Duodenal mucosa (tissue), 2 donors: Measurements from ENCODE around the gene SP9.

Source experiments
- H3K27ac ChIP-seq: one replicate; pipeline ENCODE4 v1.7.0; 2013; ENCODE audit warnings: low read depth, low read length
- H3K27me3 ChIP-seq, 2 donors: one replicate each; pipeline ENCODE4 v1.7.0; 2013; ENCODE audit warnings: low read length in 2 of 2, control low read depth in 1 of 2; ENCODE audit not compliant: insufficient read depth in 2 of 2, control insufficient read depth in 1 of 2
- H3K36me3 ChIP-seq, 2 donors: one replicate each; pipeline ENCODE4 v1.7.0; 2013; ENCODE audit warnings: low read length in 2 of 2, control low read depth in 1 of 2; ENCODE audit not compliant: insufficient read depth in 2 of 2, control insufficient read depth in 1 of 2
- H3K4me1 ChIP-seq, 2 donors: one replicate each; pipeline ENCODE4 v1.7.0; 2013; ENCODE audit warnings: low read length in 2 of 2, control low read depth in 1 of 2; ENCODE audit not compliant: insufficient read depth in 2 of 2, control insufficient read depth in 1 of 2
- H3K4me3 ChIP-seq, 2 donors: one replicate each; pipeline ENCODE4 v1.7.0; 2013; ENCODE audit warnings: low read length in 2 of 2, low read depth in 1 of 2
- H3K9ac ChIP-seq, 2 donors: one replicate each; pipeline ENCODE4 v1.7.0; 2013; ENCODE audit warnings: low read length in 2 of 2, low read depth in 1 of 2
- H3K9me3 ChIP-seq, 2 donors: one replicate each; pipeline ENCODE4 v1.7.0; 2013; ENCODE audit warnings: low read length in 2 of 2, control low read depth in 1 of 2; ENCODE audit not compliant: control insufficient read depth in 1 of 2

The SP9 gene

GRCh38 chr2:174338671-174339560 lies 4.2 kb downstream of the SP9 start:
- Histone ChIP-seq H3K36me3 (no peaks in the 10 kb centered on the region), H3K27me3 (peaks cover 87 to 90% of the 10 kb centered on the region in 2 donors), H3K9ac (no peak overlapping the region), H3K27ac (no peak overlapping the region), H3K4me1 (peaks cover 32 to 40% of the 10 kb centered on the region in 2 donors), H3K4me3 (no peak overlapping the region), H3K9me3 (no peaks in the 10 kb centered on the region)

GRCh38 chr2:174339561-174340399 lies 5.0 kb downstream of the SP9 start:
- Histone ChIP-seq H3K36me3 (no peaks in the 10 kb centered on the region), H3K4me1 (peaks cover 36 to 45% of the 10 kb centered on the region in 2 donors), H3K4me3 (no peak overlapping the region), H3K9ac (no peak overlapping the region), H3K27ac (no peak overlapping the region), H3K9me3 (no peaks in the 10 kb centered on the region), H3K27me3 (peaks cover 89 to 91% of the 10 kb centered on the region in 2 donors)

GRCh38 chr2:174340400-174341292 lies 5.9 kb downstream of the SP9 start:
- Histone ChIP-seq H3K27ac (no peak overlapping the region), H3K9me3 (no peaks in the 10 kb centered on the region), H3K4me3 (no peak overlapping the region), H3K36me3 (no peaks in the 10 kb centered on the region), H3K9ac (no peak overlapping the region), H3K4me1 (peaks cover 37 to 45% of the 10 kb centered on the region in 2 donors), H3K27me3 (peaks cover 81 to 88% of the 10 kb centered on the region in 2 donors)

GRCh38 chr2:174341293-174341994 lies 6.7 kb downstream of the SP9 start:
- Histone ChIP-seq H3K4me1 (peaks cover 35 to 39% of the 10 kb centered on the region in 2 donors), H3K27me3 (peaks cover 73 to 80% of the 10 kb centered on the region in 2 donors), H3K27ac (no peak overlapping the region), H3K36me3 (no peaks in the 10 kb centered on the region), H3K9me3 (no peaks in the 10 kb centered on the region), H3K9ac (no peak overlapping the region), H3K4me3 (no peak overlapping the region)

- H3K36me3 ChIP-seq = no peaks in the 10 kb centered on the region
- peaks cover 33 to 35% of the 10 kb centered on the region in 2 donors for H3K4me1 ChIP-seq
- no peaks in the 10 kb centered on the region for H3K9me3 ChIP-seq
- H3K9ac ChIP-seq = no peak overlapping the region
- no peak overlapping the region for H3K27ac ChIP-seq
- H3K4me3 ChIP-seq = peak overlapping the region in 1 of 2 donors; percentile 36
- peaks cover 68 to 79% of the 10 kb centered on the region in 2 donors for H3K27me3 ChIP-seq
These were observed 7.4 kb downstream of the SP9 start for GRCh38 chr2:174341995-174342685.

- Histone ChIP-seq H3K36me3 (peaks cover 0 to 3% of the 10 kb centered on the region in 2 donors), H3K27ac (no peak overlapping the region), H3K4me1 (peaks cover 29 to 32% of the 10 kb centered on the region in 2 donors), H3K9ac (no peak overlapping the region), H3K4me3 (peak overlapping the region in 1 of 2 donors; percentile 5), H3K9me3 (no peaks in the 10 kb centered on the region), H3K27me3 (peaks cover 63 to 74% of the 10 kb centered on the region in 2 donors)
These were observed 8.1 kb downstream of the SP9 start for GRCh38 chr2:174342686-174343342.

- Histone ChIP-seq H3K4me1 (peaks cover 28 to 31% of the 10 kb centered on the region in 2 donors), H3K27me3 (peaks cover 58 to 69% of the 10 kb centered on the region in 2 donors), H3K4me3 (peak overlapping the region in 1 of 2 donors; percentile 5), H3K9me3 (no peaks in the 10 kb centered on the region), H3K27ac (no peak overlapping the region), H3K36me3 (peaks cover under 1 to 8% of the 10 kb centered on the region in 2 donors), H3K9ac (no peak overlapping the region)
These were observed 8.5 kb downstream of the SP9 start for GRCh38 chr2:174343343-174343622.

GRCh38 chr2:174343623-174344455 lies 9.1 kb downstream of the SP9 start:
- Histone ChIP-seq H3K9me3 (no peaks in the 10 kb centered on the region), H3K27me3 (peaks cover 54 to 64% of the 10 kb centered on the region in 2 donors), H3K4me1 (peaks cover 28 to 31% of the 10 kb centered on the region in 2 donors), H3K4me3 (peak overlapping the region in 1 of 2 donors; percentile 16), H3K9ac (no peak overlapping the region), H3K36me3 (peaks cover 6 to 13% of the 10 kb centered on the region in 2 donors), H3K27ac (no peak overlapping the region)
